ENCODE data around the gene FCHSD2. TPM values are rescaled to one million over a fixed set of nuclear protein-coding genes. Genes with fewer than 3 reads are reported as not detected.

The FCHSD2 gene
- total and polyA plus RNA-seq, 2 of the 8 experiments (the other 6 are each of a cell fraction or from before 2014, with no cell fraction given), result 4.1 to 7.8 TPM

DNA sequence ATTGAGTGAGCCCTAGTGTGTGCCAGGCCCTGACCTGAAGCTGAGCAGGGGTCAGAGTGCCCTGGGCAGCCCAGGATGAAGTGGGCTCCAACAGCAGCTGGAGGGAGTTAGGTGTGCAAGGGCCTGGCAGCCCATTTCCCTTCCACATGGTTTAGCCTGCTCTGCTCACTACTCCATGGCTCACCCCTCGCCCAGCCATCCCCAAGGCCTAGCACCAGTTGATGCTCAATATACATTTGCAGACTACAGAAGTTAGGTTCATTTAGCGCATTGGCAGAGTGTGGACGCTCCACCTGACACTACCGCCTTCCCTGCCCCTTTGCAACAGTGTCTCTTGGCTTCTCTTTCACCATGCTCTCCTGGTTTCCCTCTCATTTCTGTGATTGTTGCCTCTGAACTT is 324.2 kb downstream of the FCHSD2 start (continued):
- TF ChIP-seq, protein P1, sequence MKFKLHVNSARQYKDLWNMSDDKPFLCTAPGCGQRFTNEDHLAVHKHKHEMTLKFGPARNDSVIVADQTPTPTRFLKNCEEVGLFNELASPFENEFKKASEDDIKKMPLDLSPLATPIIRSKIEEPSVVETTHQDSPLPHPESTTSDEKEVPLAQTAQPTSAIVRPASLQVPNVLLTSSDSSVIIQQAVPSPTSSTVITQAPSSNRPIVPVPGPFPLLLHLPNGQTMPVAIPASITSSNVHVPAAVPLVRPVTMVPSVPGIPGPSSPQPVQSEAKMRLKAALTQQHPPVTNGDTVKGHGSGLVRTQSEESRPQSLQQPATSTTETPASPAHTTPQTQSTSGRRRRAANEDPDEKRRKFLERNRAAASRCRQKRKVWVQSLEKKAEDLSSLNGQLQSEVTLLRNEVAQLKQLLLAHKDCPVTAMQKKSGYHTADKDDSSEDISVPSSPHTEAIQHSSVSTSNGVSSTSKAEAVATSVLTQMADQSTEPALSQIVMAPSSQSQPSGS (IDR thresholded peaks at IDR 0.05; ENCODE audit: low read length), result no peak
- TF ChIP-seq RBBP5 (IDR thresholded peaks at IDR 0.05; ENCODE audit: borderline replicate concordance, low read depth, low read length) (no peak), SP2 (IDR thresholded peaks at IDR 0.05; ENCODE audit: low read length) (no peak)
